Calu3 (cell line): ENCODE data around the gene KRTAP1-3. TPM values are rescaled to one million over a fixed set of nuclear protein-coding genes. Genes with fewer than 3 reads are reported as not detected.
"Not testable (repeated sequence)": the region's sequence is repeated elsewhere in the genome, so short reads cannot be mapped to it uniquely, and the experiment has no call there.

Experiments used
- BruUV-seq: library from RNA; stranded (reverse); fragments of 400-500 nt; replicated peaks from 2 replicates; lab custom pipeline; 2021; lab: Mats Ljungman, UMichigan
- CTCF ChIA-PET: fragments of 300-600 bp; sonication (Branson Sonifier 250); formaldehyde crosslinking; loops from one replicate; lab custom pipeline; 2022; ENCODE audit warnings: antibody characterized with exemption; lab: Charles Lee
- DNase-seq: peaks from one replicate; pipeline ENCODE4 v3.0.0; 2022
- H3K27ac Mint-ChIP-seq: one replicate; pipeline ENCODE4 v1.8.0; 2022; ENCODE audit warnings: mixed read lengths; ENCODE audit not compliant: unreplicated experiment
- H3K27me3 Mint-ChIP-seq: one replicate; pipeline ENCODE4 v1.8.0; 2022; ENCODE audit warnings: mixed read lengths; ENCODE audit not compliant: unreplicated experiment
- H3K36me3 Mint-ChIP-seq: one replicate; pipeline ENCODE4 v1.8.0; 2022; ENCODE audit warnings: mild to moderate bottlenecking, moderate library complexity, mixed read lengths; ENCODE audit not compliant: insufficient read depth, unreplicated experiment
- H3K4me1 Mint-ChIP-seq: one replicate; pipeline ENCODE4 v1.8.0; 2022; ENCODE audit warnings: mild to moderate bottlenecking, low read depth, mixed read lengths; ENCODE audit not compliant: unreplicated experiment
- H3K4me3 Mint-ChIP-seq: one replicate; pipeline ENCODE4 v1.8.0; 2022; ENCODE audit warnings: mild to moderate bottlenecking, low read depth, moderate library complexity, mixed read lengths; ENCODE audit not compliant: unreplicated experiment
- H3K9me3 Mint-ChIP-seq: one replicate; pipeline ENCODE4 v1.8.0; 2022; ENCODE audit warnings: low read depth, mixed read lengths; ENCODE audit not compliant: unreplicated experiment
- intact Hi-C: fragments of 100-400 bp; cut with micrococcal nuclease; formaldehyde crosslinking; loops from one replicate; pipeline ENCODE4 v1.10.0; 2022; ENCODE audit not compliant: unreplicated experiment
- total RNA-seq: library from RNA; stranded (reverse); gene quantifications from 2 replicates; pipeline ENCODE4 v1.2.3, GENCODE V29; 2022
- TF ChIP-seq, protein P1 (sequence below): fragments of 200-600 bp; IDR thresholded peaks from one replicate; pipeline ENCODE4 v1.8.0; 2022; ENCODE audit warnings: antibody characterized with exemption; ENCODE audit not compliant: unreplicated experiment

KRTAP1-3 gene
- total RNA-seq, 1 experiment from 2014 or later: not detected

GRCh38 chr17:41057547-41057946 lies 22.9 kb upstream of the KRTAP1-3 start:
- H3K4me1 Mint-ChIP-seq: peaks cover 41% of the 10 kb centered on the region
- peaks cover 20% of the 10 kb centered on the region for H3K36me3 Mint-ChIP-seq
- BruUV-seq: no TSS peak
- TF ChIP-seq, protein P1, sequence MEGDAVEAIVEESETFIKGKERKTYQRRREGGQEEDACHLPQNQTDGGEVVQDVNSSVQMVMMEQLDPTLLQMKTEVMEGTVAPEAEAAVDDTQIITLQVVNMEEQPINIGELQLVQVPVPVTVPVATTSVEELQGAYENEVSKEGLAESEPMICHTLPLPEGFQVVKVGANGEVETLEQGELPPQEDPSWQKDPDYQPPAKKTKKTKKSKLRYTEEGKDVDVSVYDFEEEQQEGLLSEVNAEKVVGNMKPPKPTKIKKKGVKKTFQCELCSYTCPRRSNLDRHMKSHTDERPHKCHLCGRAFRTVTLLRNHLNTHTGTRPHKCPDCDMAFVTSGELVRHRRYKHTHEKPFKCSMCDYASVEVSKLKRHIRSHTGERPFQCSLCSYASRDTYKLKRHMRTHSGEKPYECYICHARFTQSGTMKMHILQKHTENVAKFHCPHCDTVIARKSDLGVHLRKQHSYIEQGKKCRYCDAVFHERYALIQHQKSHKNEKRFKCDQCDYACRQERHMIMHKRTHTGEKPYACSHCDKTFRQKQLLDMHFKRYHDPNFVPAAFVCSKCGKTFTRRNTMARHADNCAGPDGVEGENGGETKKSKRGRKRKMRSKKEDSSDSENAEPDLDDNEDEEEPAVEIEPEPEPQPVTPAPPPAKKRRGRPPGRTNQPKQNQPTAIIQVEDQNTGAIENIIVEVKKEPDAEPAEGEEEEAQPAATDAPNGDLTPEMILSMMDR: no peak
- CTCF ChIA-PET: interaction anchor here (1.1 kb wide), 1 partner anchor 101 kb away, joined by 3 read pairs; no protein-coding TSS in a partner anchor
- intact Hi-C loops: no loop called here
- peaks cover 2% of the 10 kb centered on the region for H3K9me3 Mint-ChIP-seq
- no peak for DNase-seq
- H3K4me3 Mint-ChIP-seq: no peak overlapping the region
- H3K27ac Mint-ChIP-seq: peak overlapping the region; percentile 22
- no peaks in the 10 kb centered on the region for H3K27me3 Mint-ChIP-seq

- peaks cover 25% of the 10 kb centered on the region for H3K4me1 Mint-ChIP-seq
- DNase-seq, H3K36me3 Mint-ChIP-seq, CTCF ChIA-PET, H3K4me3 Mint-ChIP-seq, intact Hi-C loops, H3K27ac Mint-ChIP-seq, H3K27me3 Mint-ChIP-seq, H3K9me3 Mint-ChIP-seq, BruUV-seq: not testable (repeated sequence)
These were observed 20.5 kb upstream of the KRTAP1-3 start, which contains the start of gene KRTAP2-2 for GRCh38 chr17:41055130-41055529. TSS of gene KRTAP2-2 (minus strand) at chr17:41055230. CDS start at chr17:41055211, 19 bp downstream.

- BruUV-seq, CTCF ChIA-PET, H3K9me3 Mint-ChIP-seq, intact Hi-C loops, DNase-seq, H3K27me3 Mint-ChIP-seq, H3K36me3 Mint-ChIP-seq, H3K27ac Mint-ChIP-seq, H3K4me3 Mint-ChIP-seq: not testable (repeated sequence)
- peaks cover 25% of the 10 kb centered on the region for H3K4me1 Mint-ChIP-seq
These were observed 19.9 kb upstream of the KRTAP1-3 start for GRCh38 chr17:41054556-41054955.

- no TSS peak for BruUV-seq
- no peak overlapping the region for H3K27ac Mint-ChIP-seq
These were observed 19.4 kb upstream of the KRTAP1-3 start for GRCh38 chr17:41054025-41054424.

DNA sequence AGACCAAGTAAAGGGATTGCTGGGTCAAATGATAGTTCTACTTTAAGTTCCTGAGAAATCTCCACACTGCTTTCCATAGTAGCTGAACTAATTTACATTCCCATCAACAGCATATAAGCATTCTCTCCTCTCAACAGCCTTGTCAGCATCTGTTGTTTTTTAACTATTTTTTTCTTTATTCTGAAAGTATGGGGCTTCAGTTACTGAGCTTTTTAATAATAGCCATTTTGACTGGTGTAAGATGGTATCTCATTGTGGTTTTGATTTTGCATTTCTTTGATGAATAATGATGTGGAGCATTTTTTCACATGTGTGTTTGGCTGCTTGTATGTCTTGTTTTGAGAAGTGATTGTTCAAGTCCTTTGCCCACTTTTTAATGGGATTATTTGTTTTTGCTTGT lies 17.9 kb upstream of the KRTAP1-3 start:
- peaks cover 26% of the 10 kb centered on the region for H3K4me1 Mint-ChIP-seq
- BruUV-seq: no TSS peak
- DNase-seq: no peak
- no peaks in the 10 kb centered on the region for H3K36me3 Mint-ChIP-seq
- no peaks in the 10 kb centered on the region for H3K27me3 Mint-ChIP-seq
- peaks cover 2% of the 10 kb centered on the region for H3K9me3 Mint-ChIP-seq
- TF ChIP-seq, protein P1: no peak
- H3K27ac Mint-ChIP-seq: no peak overlapping the region
- intact Hi-C loops: no loop called here
- H3K4me3 Mint-ChIP-seq: no peak overlapping the region
- CTCF ChIA-PET: interaction anchor here (0.9 kb wide), 1 partner anchor 10 kb away, joined by 4 read pairs; no protein-coding TSS in a partner anchor

More at GRCh38 chr17:41054025-41054424, 19.4 kb upstream of the KRTAP1-3 start:
- intact Hi-C loops: no loop called here
- peaks cover 2% of the 10 kb centered on the region for H3K9me3 Mint-ChIP-seq
- TF ChIP-seq, protein P1: no peak
- CTCF ChIA-PET: interaction anchor here (1.0 kb wide), 1 partner anchor 67 kb away, joined by 3 read pairs; no protein-coding TSS in a partner anchor
- H3K4me1 Mint-ChIP-seq: peaks cover 25% of the 10 kb centered on the region
- DNase-seq: no peak
- no peak overlapping the region for H3K4me3 Mint-ChIP-seq
- H3K36me3 Mint-ChIP-seq: peaks cover under 1% of the 10 kb centered on the region
- H3K27me3 Mint-ChIP-seq: no peaks in the 10 kb centered on the region
